BLaER1 (cell line): ENCODE measurements around the gene MLH3.

Experiments used
- H3K27ac ChIP-seq: shearing (Covaris generic); formaldehyde crosslinking; 2 replicates; pipeline ENCODE4 v1.8.1; 2022
- H3K27me3 ChIP-seq: shearing (Covaris generic); formaldehyde crosslinking; 2 replicates; pipeline ENCODE4 v1.8.1; 2022
- H3K36me3 ChIP-seq: shearing (Covaris generic); formaldehyde crosslinking; 2 replicates; pipeline ENCODE4 v1.8.1; 2022
- H3K4me1 ChIP-seq: shearing (Covaris generic); formaldehyde crosslinking; 2 replicates; pipeline ENCODE4 v1.8.1; 2022
- H3K4me2 ChIP-seq: shearing (Covaris generic); formaldehyde crosslinking; 2 replicates; pipeline ENCODE4 v1.8.1; 2022
- H3K4me3 ChIP-seq: shearing (Covaris generic); formaldehyde crosslinking; 2 replicates; pipeline ENCODE4 v1.8.1; 2022
- H3K9ac ChIP-seq: shearing (Covaris generic); formaldehyde crosslinking; 2 replicates; pipeline ENCODE4 v1.8.1; 2022
- H3K9me3 ChIP-seq: shearing (Covaris generic); formaldehyde crosslinking; 2 replicates; pipeline ENCODE4 v1.8.1; 2022
- H4K20me1 ChIP-seq: shearing (Covaris generic); formaldehyde crosslinking; 2 replicates; pipeline ENCODE4 v1.8.1; 2022
- Cebpa-rat ChIP-seq: shearing (Covaris generic); IDR thresholded peaks from 2 replicates; pipeline ENCODE4 v1.8.1; 2022

Gene MLH3

DNA sequence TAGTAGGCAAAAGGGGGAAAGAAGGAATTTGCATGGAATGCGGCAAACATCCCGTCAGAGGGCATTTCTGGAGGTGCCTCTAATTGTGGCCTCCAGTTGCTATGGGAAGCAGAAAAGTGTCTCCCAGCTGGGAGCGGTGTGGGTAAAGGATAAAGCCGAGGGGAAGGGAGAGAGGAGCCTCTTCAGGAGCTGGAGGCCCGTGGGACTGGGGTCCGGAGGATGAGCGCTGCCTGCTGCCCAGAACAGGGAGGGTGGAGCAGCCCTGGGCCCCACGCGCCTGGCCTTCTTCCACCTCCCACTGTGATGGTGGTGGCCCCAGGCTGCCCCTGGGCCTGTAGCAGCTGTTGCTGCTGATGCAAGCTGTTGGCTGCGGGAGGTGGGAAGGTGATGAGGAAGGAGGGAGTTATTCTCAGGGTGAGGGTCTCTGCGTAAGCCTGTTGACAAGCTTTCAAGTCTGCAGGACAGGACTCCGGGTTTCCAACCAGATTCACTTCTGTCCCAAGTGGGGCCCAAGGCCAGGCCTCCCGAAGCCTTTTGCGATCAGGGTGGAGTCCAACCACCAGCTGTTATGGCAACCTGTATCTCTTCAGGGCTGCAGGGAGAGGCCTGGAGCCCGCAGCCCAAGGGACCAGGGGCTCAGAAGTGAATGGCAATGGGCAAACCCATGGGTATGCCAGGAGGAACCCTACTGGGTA lies 76.8 kb downstream of the MLH3 start:
- Histone ChIP-seq H3K9ac (no peak overlapping the region), H3K4me2 (no peak overlapping the region), H3K9me3 (no peaks in the 10 kb centered on the region), H3K4me3 (no peak overlapping the region), H4K20me1 (no peaks in the 10 kb centered on the region), H3K27ac (no peak overlapping the region), H3K27me3 (no peaks in the 10 kb centered on the region), H3K4me1 (peaks cover 20% of the 10 kb centered on the region), H3K36me3 (no peaks in the 10 kb centered on the region)
- TF ChIP-seq Cebpa-rat = no peak

DNA sequence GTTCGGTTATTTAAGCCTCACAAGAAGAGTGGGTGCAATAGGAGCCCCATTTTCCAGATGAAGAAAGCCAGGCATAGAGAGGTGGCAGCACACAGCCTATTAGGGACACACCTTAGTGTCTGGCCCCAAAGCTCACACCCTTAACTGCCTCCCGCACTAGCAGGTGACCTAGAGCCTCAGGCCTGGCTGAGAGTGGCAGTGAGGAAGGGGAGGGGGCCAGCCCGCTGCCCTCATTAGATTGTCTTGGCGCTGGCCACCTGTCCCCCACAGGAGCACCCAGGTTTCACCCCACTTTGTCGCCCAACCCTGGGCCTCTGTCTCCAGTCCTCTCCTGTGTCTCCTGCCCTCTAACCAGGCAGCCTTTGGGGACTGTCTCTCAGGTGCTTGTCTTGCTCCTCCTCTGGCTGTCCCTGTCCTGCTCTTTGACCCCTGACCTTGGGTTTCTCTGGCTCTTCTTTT lies 77.3 kb downstream of the MLH3 start:
- Histone ChIP-seq H3K9me3 (no peaks in the 10 kb centered on the region), H3K4me3 (no peak overlapping the region), H3K27ac (no peak overlapping the region), H3K4me2 (0 out of 2 replicates have a peak overlapping the region, but pooled peaks have one; percentile 32), H3K36me3 (no peaks in the 10 kb centered on the region), H4K20me1 (no peaks in the 10 kb centered on the region), H3K9ac (no peak overlapping the region), H3K4me1 (peaks cover 20% of the 10 kb centered on the region), H3K27me3 (no peaks in the 10 kb centered on the region)
- no peak for TF ChIP-seq Cebpa-rat

DNA sequence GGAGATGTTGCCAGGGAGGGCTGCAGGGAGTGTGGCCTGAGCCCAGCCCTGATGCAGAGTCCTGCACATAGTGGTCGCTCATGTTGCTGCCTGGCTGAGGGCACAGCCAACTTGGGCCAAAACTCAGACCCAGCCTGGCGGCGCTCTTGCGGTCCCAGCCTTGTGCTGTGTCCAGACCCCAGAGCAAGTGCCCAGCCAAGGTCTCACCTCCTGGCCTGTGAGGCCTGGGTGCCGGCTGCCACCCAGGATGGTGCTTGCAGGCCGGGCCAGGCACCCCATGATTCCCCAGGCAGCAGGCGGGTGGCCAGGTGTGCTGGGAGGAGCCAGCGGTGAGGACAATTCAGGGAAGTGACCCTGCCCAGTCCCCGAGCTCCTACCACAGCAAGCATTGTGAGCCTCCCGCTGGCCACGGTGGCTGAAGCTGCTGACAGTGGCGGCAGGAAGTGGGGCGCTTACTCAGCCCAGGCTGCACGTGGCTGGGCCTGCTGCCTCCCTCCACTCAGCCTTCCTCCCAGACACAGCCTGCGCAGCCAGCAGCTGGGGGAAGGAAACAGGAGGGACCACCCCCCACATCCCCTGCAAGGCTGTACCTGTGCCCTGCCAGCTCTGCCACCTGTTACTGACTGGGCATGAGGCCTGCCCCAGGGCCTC lies 78.1 kb downstream of the MLH3 start:
- Histone ChIP-seq H3K9ac (no peak overlapping the region), H3K27ac (peak overlapping the region; percentile 60), H3K4me2 (peak overlapping the region; percentile 32), H3K36me3 (no peaks in the 10 kb centered on the region), H3K4me3 (no peak overlapping the region), H3K27me3 (no peaks in the 10 kb centered on the region), H3K9me3 (no peaks in the 10 kb centered on the region), H3K4me1 (peaks cover 20% of the 10 kb centered on the region), H4K20me1 (no peaks in the 10 kb centered on the region)
- no peak for TF ChIP-seq Cebpa-rat

DNA sequence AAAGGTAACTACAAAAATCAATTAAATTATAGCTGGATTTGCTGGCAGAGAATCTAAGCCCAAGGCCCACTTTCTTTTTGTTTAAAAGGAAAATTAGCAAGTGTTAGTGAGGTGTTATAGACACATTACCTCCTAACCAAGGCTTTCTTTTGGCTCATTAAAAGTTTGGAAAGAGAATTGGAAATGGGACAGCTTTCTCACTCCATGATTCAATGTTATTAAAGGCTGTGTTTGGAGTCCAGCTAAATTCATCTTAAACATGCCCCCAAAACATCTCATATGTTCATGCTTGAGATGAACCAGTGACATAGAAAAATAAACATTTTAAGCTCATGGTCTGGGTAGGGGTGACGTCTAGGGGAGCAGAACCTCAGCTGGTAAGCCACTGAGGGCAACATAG lies 82.5 kb downstream of the MLH3 start:
- peaks cover 13% of the 10 kb centered on the region for H3K4me1 ChIP-seq
- H4K20me1 ChIP-seq = no peaks in the 10 kb centered on the region
- TF ChIP-seq Cebpa-rat = no peak
- no peak overlapping the region for H3K4me3 ChIP-seq
- no peak overlapping the region for H3K27ac ChIP-seq
- no peaks in the 10 kb centered on the region for H3K27me3 ChIP-seq
- H3K9ac ChIP-seq = no peak overlapping the region
- no peaks in the 10 kb centered on the region for H3K36me3 ChIP-seq
- no peak overlapping the region for H3K4me2 ChIP-seq
- H3K9me3 ChIP-seq = no peaks in the 10 kb centered on the region

DNA sequence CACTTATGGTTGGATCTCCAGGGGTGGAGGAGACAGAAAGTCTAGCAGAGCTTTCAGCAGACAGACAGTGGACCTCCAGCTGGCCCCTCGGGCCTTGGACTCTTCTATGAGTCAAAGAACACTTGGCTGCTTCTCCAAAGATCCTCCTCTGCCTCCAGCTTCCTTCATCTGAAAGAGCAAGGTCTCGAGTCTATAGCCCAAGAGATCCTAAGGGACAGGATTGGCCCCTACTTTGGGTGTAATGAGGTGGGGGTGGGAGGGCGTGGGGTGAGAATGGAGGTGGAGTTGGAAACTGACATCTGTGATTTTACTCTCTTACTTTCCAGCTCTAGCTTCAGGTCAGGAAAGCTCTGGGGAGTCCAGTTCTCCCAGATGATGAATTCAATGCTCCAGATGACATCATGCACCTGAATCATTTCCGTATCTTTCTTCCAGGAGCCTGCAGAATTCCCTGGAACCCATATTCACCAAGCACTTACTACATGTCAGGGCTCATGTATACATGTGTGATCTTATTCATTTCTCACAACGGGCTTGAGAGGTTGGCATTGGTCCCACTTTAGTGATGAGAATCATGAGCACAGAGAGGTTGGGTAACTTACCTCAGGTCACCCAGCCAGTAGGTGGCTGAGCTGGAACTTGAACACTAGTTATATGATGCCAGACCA lies 85.6 kb downstream of the MLH3 start:
- Histone ChIP-seq H3K27me3 (no peaks in the 10 kb centered on the region), H3K4me3 (no peak overlapping the region), H4K20me1 (no peaks in the 10 kb centered on the region), H3K9me3 (no peaks in the 10 kb centered on the region), H3K9ac (no peak overlapping the region), H3K4me2 (no peak overlapping the region), H3K36me3 (no peaks in the 10 kb centered on the region), H3K4me1 (peaks cover 23% of the 10 kb centered on the region), H3K27ac (no peak overlapping the region)
- no peak for TF ChIP-seq Cebpa-rat

DNA sequence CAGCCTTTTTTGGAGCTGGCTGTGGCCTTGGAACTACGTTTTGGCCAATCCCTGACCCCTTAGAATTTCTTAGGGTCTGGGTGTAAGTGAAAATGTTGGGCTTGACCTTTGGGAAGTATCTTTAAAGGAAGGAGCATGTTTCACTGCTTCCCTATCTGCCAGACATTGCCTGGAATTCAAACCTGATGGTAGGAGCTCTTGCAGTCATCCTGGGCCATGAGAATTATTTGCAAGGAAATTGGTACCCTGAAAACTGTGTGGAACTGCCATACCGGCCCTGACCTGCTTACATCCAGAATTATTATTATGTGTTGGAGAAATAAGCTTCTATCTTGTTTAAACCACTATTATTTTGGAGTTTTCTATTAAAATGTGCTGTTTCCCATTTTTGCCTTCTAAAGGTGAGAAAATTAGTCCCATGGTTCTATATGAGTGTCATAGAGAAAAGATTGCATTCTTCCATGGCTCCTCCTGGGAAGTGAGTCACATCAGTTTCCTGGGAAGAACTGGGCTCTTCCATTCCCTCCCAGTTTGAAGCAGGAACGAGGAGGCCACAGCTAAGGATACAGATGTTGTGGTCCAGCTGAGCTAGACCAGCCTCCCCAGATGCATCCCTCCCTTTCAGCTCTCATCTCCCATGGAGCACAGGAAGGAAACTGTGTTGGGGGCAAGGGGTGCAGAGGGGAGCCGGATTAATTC lies 86.3 kb downstream of the MLH3 start:
- no peak overlapping the region for H3K27ac ChIP-seq

More for the DNA sequence above, 86.3 kb downstream of the MLH3 start:
- Histone ChIP-seq H3K4me3 (no peak overlapping the region), H3K36me3 (no peaks in the 10 kb centered on the region), H3K4me1 (peaks cover 23% of the 10 kb centered on the region), H3K27me3 (no peaks in the 10 kb centered on the region), H4K20me1 (no peaks in the 10 kb centered on the region), H3K9ac (no peak overlapping the region), H3K9me3 (no peaks in the 10 kb centered on the region), H3K4me2 (no peak overlapping the region)
- TF ChIP-seq Cebpa-rat = no peak
